HG02610 (cell line): Measurements from ENCODE around the gene SOX5.
"Not testable (repeated sequence)": the region's sequence is repeated elsewhere in the genome, so short reads cannot be mapped to it uniquely, and the experiment has no call there.

ENCODE experiments used
- ATAC-seq: cut with Tn5 transposase; IDR thresholded peaks from one replicate; pipeline ENCODE4 v1.9.1; 2021; ENCODE audit warnings: mild to moderate bottlenecking, moderate library complexity; ENCODE audit not compliant: unreplicated experiment

SOX5 gene

DNA sequence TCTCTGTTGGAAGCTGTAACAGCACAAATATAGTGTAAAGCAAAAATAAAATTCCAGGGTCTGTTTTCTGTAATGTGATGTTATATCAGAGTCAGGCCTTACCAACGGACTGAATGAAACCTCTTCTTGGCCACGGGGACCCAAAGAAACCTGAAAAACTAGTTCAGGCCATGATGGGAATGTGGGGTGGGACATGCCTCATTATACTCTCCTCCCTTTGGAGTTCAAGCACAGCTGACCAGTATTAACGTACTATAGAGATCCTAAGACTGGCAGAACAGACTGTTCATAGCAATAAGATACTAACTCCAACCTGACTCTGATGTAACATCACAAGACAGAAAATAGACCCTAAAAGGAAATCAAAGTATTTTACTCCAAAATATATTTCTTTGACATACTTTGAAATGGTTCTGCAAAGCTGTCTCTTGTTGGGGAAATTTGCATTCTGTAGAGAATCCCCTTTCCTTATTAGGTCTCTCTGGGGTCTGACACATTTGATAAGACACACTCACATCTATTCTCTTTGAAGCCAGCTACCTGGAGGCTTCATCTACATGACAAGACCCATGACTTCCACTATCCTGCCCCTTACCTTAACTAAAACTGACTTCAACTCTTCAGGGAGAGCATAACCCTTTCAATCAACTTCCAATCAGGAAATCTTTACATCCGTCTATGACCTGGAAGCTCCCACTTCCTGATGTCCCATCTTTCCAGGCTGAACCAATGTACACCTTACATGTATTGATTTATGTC, 444.6 kb downstream of the SOX5 start:
- ATAC-seq, result no peak

DNA sequence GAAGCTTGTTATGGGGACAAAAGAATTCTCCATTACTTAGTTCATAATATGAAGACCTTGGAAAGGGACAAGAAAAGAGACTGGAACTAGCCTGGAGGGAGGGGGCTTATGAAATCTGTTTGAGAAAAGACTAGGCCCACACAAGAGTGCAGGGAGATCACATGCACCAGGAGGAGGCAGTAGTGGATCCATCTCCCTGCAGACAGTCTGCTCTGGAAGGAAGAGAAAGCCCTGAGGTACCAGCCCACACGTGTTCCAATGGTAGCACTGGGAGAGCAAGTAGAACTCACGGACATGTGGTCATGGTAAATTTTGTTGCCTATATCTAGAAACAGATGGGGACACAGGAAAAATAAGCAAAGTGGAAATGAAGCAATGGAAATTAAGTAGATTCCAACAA, 445.4 kb downstream of the SOX5 start:
- ATAC-seq, result no peak

DNA sequence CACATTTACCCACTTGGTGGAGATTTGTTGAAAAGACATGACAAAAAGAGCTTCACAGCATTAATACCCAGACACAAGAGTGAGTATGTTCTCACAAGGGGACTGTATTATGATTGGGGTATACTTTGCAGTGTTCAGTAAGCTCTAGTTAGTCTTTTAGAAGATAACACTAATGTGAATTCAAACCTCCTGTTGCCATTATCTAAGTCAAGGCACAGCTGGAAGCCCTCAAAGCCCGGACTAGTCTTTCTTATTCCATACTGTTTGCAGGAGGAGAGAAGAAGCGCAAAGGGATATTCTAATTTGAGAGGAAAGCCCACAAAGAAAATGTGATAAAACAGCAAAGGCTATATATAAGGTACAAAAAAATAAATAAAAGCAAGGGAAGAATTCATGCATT, 445.9 kb downstream of the SOX5 start:
- no peak for ATAC-seq

DNA sequence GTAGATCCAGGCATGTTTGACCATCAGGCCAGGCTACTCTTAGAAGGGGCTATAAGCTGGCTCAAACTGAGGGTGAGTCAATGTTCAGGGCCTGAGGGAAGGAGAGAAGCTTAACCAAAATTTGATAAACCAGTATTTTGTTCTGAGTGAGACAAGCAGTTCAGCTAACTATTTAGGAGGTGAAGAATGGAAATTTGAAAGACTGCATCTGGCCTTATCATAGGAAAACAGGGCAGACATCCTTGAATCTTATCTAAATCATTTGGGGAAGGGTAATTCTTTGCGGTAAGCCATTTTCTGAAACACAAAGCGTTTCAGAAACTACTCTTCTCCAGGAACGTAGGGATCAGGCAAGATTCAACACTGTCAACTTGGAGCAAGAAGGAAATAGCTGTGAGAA, 447.2 kb downstream of the SOX5 start:
- ATAC-seq, result no peak

DNA sequence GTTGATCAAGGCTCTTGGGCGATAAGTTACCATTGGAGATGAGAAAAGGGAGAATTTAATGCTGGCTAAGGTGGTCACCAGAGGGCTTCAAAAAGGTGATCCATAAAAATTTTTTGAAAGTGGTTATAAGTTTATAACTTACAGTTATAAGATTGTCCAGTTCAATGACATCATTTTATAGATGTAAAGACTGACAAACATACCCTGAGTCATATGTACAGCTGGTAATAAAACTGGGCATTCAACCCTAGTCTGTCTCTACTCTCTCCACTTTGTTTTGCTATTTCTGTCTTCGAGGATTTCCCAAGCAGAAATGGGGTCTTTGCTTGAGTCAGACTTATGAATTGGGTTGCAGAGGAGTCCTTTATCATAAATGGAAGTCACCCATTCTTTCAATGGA, 454.0 kb downstream of the SOX5 start:
- ATAC-seq, result no peak

DNA sequence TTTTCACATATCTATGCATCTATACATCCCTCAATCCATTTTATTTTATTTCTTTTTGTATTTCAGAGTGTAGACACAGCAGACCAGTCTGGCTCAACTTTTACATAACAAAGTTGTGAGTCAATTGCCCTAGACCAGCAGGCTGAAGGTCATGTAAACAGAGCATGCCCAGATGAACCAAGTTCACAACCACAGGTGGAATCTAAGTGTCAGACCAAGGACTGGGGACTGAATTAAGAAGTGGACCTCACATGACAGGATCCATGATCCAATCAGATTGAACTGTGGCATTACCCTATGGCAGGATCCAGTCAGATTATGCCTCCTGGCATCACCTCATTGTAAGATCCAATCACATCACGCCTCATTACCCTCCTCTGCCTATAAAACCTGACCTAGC, 455.8 kb downstream of the SOX5 start:
- ATAC-seq, result no peak

DNA sequence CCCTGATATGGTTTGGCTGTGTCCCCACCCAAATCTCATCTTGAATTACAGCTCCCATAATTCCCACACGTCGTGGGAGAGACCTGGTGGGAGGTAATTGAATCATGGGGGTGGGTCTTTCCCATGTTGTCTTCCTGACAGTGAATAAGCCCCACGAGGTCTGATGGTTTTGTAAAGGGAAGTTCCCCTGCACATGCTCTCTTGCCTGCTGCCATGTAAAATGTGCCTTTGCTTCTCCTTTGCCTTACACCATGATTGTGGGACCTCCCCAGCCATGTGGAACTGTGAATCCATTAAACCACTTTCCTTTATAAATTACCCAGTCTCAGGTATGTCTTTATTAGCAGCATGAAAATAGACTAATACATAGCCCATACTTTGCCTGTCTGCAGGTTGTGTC, 458.4 kb downstream of the SOX5 start:
- ATAC-seq, result not testable (repeated sequence)

DNA sequence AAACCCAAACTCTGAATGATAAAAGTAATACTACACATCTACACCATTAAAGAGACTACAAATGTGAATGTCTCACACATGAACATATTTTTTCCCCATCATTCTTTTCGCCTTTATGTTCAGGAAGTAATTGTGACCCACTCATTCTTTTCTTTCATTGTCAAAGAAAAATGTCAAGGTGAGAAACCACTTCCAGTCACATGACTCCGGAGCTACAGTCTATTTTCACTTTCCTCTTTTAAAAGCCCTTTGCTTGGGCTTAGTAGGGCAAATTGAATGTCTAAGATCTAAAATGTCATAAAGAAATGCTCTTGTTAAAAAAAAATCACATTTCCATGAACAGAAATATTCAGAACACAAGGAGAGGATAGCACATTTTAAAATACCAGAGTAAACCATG, 461.3 kb downstream of the SOX5 start:
- ATAC-seq, result no peak

DNA sequence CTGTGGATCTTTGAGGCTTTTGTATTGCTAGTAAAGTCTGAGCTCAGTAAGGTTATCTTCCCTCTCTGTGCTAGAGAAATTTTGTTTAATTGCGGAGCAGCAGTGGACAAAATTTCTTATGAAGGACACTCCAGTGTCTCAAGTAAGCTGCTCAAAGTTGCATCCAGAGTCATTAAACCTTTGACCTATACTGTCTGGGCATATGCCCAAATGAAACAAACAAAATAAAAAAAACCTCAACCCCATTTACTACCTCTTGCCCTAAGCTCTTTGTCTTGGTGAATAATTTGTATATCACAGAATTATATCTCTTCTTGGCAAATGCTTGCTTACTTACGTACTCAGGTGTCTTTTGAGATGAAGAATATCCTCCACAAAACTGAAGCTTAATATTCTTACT, 465.2 kb downstream of the SOX5 start:
- ATAC-seq, result no peak

DNA sequence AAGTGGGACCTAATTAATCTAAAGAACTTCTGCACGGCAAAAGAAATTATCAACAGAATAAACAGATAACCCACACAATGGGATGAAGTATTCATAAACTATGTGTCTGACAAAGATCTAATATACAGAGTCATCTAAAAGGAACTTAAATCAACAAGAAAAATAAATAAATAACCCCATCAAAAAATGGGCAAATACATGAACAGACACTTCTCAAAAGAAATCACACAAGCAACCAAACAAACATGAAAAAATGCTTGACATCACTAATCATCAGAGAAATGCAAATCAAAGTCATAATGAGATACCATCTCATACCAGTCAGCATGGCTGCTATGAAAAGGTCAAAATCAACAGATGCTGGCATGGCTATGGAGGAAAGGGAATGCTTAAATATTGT, 466.9 kb downstream of the SOX5 start:
- ATAC-seq, result no peak
